Pancreas (tissue), 10 donors: ENCODE results near the gene MKX. TPM values are rescaled to one million over a fixed set of nuclear protein-coding genes. Genes with fewer than 3 reads are reported as not detected.

Source experiments
- ATAC-seq, 4 donors: fragments of 200-7000 bp; cut with Tn5 transposase; one replicate each; pipeline versions ENCODE4 v1.8.0 to v1.9.1; 2020; ENCODE audit warnings: mild to moderate bottlenecking in 4 of 4, moderate library complexity in 4 of 4
- DNase-seq, 6 donors: peaks; one replicate each; pipeline ENCODE4 v3.0.0-alpha.2; 2020
- FAIRE-seq: peaks from 2 replicates; lab custom pipeline; 2012; peaks lifted over from hg19 to GRCh38; lab: Jason Lieb, UNC
- H3K27ac ChIP-seq, 4 donors: fragments of 200-600 bp; sonication (generic); 1 replicate in 3 of 4; 2 replicates in 1 of 4; pipeline versions ENCODE4 v1.5.0 to v1.8.0; 2020
- H3K27me3 ChIP-seq, 4 donors: fragments of 200-600 bp; one replicate each; pipeline ENCODE4 v1.8.0; 2021
- H3K36me3 ChIP-seq, 3 donors: fragments of 200-600 bp; sonication (generic) in 1 of 3; one replicate each; pipeline versions ENCODE4 v1.5.0 to v1.8.0; 2020 to 2021
- H3K4me1 ChIP-seq, 3 donors: fragments of 200-600 bp; one replicate each; pipeline ENCODE4 v1.8.0; 2021
- H3K4me3 ChIP-seq, 4 donors: fragments of 200-600 bp; sonication (generic) in 2 of 4; one replicate each; pipeline versions ENCODE4 v1.5.0 to v1.8.0; 2020 to 2021
- H3K9me3 ChIP-seq, 4 donors: fragments of 200-600 bp; one replicate each; pipeline ENCODE4 v1.8.0; 2021
- WGBS, 2 donors: extraction: QIAGEN DNeasy Blood & Tissue Kit; methylation state at CpG; one replicate each; pipeline ENCODE4 v1.1.7; 2013; 5-methylcytosine and 5-hydroxymethylcytosine counted together
- intact Hi-C, 3 donors: fragments of 100-400 bp; cut with DNase I; formaldehyde crosslinking; loops; one replicate each; pipeline versions ENCODE4 v1.11.1 to v1.14.2; 2022
- polyA plus RNA-seq, 2 donors: library from polyadenylated mRNA; stranded (reverse); fragments of 200-250 nt; gene quantifications; one replicate each; pipeline ENCODE4 v1.2.3, GENCODE V29; 2013
- total RNA-seq, 6 donors: library from RNA; stranded (reverse); fragmentation: NEBNext Ultra II Directional in 4 of 6; extraction: Animal tissue kit (Norgen Biotek cat#: 25700) in 4 of 6; gene quantifications; one replicate each; pipeline versions ENCODE4 v1.2.1 to v1.2.4, GENCODE V29; 2021 to 2023
- TF ChIP-seq, protein P1 (sequence below), 4 donors: fragments of 200-600 bp; sonication (generic) in 3 of 4; IDR thresholded peaks; one replicate each; pipeline versions ENCODE4 v1.5.0 to v1.8.0; 2021; ENCODE audit warnings: antibody characterized with exemption in 4 of 4
- donor health status: healthy with polysubstance abuse.
- donor health status: DM: no; HTN: no; CAD: no; lungs with moderate emphysema.
- donor health status: DM: no; HTN: no; CAD: no.
- donor health status: control.
- donor health status: control.
- donor health status: Bipolar disorder and iron deficiency.
- donor health status: DM: yes; HTN: yes; CAD: no.
- donor health status: DM: no; HTN: no; CAD: no.
- donor health status: DM: no; HTN: no; CAD: no.
- donor health status: DM: yes; HTN: yes; CAD: no.

Gene MKX, protein sequence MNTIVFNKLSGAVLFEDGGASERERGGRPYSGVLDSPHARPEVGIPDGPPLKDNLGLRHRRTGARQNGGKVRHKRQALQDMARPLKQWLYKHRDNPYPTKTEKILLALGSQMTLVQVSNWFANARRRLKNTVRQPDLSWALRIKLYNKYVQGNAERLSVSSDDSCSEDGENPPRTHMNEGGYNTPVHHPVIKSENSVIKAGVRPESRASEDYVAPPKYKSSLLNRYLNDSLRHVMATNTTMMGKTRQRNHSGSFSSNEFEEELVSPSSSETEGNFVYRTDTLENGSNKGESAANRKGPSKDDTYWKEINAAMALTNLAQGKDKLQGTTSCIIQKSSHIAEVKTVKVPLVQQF
- total RNA-seq (1 to 10 TPM in 1 of 6 donors, under 1 TPM in 5; 0.05 to 3.9 (median 0.19) TPM), polyA plus RNA-seq (under 1 TPM; 0.14 to 0.15 TPM)

DNA sequence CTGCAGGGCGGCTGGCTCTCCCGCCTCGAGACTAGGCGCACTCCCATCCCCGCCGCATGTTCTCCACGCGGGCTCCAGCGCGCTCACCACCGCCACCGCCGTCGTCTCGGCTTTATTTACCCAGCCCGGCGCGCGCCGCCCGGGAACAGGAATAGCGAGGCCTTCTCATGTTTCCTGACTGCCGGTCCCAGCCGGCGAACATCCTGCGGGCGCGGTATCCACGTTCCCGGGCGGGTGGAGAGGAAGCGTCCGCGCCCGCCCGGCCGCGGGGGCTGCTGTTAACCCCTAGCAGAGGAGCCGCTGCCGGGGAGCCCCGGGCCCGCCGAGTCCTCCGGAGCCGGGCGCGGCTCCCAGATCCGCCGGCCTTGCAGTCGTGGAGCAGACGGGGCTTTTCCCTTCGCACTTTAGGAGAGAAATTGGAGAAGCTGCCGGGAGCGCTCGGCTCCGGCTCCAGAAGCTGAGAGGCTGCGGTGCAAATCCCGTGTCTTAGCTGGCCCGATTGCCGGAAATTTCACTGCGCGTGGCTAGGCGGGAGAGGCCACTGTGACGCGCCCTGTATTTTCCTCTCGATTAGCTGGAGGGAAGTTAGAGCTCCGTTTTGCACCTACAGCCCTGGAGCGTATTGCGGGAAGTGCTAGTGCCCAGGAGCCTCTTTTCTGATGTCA is at the start of gene MKX:
Gene MKX, minus strand, starts transcription at position 88 of the 665 bp plus-strand sequence. CDS start 2,404 bp downstream, outside the sequence.
- Histone ChIP-seq H3K9me3 (no peaks in the 10 kb centered on the region), H3K27ac (no peak within 1 kb of the TSS), H3K4me1 (peaks cover 4 to 25% (median 8%) of the 10 kb centered on the region in 3 donors), H3K4me3 (peak within 1 kb of the TSS in 3 of 4 donors; percentile 12 to 76 (median 61)), H3K36me3 (no peaks in the 10 kb centered on the region), H3K27me3 (peaks cover 4 to 22% (median 11%) of the 10 kb centered on the region in 4 donors)
- no peak for FAIRE-seq
- 2% methylated on average over 69 of the region's 69 CpGs for WGBS, 2 donors
- ATAC-seq = peak in 2 of 4 donors; percentile 9 to 23
- intact Hi-C loops = loop anchor here in 1 of 3 donors (10.0 kb wide), 1 partner anchor 429 kb away; no protein-coding TSS in a partner anchor
- peak; percentile 26 to 81 (median 50) for DNase-seq
- TF ChIP-seq, protein P1, sequence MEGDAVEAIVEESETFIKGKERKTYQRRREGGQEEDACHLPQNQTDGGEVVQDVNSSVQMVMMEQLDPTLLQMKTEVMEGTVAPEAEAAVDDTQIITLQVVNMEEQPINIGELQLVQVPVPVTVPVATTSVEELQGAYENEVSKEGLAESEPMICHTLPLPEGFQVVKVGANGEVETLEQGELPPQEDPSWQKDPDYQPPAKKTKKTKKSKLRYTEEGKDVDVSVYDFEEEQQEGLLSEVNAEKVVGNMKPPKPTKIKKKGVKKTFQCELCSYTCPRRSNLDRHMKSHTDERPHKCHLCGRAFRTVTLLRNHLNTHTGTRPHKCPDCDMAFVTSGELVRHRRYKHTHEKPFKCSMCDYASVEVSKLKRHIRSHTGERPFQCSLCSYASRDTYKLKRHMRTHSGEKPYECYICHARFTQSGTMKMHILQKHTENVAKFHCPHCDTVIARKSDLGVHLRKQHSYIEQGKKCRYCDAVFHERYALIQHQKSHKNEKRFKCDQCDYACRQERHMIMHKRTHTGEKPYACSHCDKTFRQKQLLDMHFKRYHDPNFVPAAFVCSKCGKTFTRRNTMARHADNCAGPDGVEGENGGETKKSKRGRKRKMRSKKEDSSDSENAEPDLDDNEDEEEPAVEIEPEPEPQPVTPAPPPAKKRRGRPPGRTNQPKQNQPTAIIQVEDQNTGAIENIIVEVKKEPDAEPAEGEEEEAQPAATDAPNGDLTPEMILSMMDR (IDR thresholded peaks at IDR 0.05) = no peak

DNA sequence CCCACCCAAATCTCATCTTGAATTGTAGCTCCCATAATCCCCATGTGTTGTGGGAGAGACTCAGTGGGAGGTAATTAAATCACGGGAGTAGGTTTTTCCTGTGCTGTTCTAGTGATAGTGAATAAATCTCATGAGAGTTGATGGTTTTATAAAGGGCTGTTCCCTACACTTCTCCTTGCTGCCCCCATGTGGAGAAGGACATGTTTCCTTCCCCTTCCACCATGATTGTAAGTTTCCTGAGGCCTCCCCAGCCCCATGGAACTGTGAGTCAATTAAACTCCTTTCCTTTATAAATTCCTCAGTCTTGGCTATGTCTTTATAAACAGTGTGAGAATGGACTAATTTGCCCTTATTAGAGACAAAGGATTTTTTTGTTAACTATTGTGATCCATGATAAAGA is 48.5 kb upstream of the MKX start:
- H3K4me1 ChIP-seq = no peaks in the 10 kb centered on the region
- DNase-seq = no peak
- intact Hi-C loops = no loop called here
- no peaks in the 10 kb centered on the region for H3K9me3 ChIP-seq
- TF ChIP-seq, protein P1 (IDR thresholded peaks at IDR 0.05) = no peak
- no peak for ATAC-seq
- no peaks in the 10 kb centered on the region for H3K36me3 ChIP-seq
- no peak overlapping the region for H3K4me3 ChIP-seq
- no peak overlapping the region for H3K27ac ChIP-seq
- FAIRE-seq = no peak
- WGBS, 2 donors = 33 to 35% methylated on average over 1 of the region's 1 CpG
- no peaks in the 10 kb centered on the region for H3K27me3 ChIP-seq

DNA sequence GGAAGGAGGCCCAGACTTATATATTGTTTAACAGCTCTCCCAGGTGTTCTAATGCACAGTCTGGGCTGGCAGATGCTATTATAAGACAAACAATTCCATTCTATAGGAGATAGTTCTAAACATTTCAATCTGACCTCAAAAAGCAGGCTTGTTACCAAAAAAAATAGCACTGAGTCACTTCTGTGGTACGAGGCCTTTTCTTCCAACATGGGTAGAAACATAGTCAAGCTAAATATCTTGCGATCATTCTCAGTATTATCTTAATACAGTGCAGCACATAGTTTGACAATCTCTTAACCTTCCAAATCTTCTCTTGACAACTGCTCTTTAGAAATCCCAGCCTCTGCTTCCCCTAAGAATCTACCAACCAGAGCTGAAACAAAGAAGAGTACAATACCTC is 46.6 kb upstream of the MKX start:
- no peak overlapping the region for H3K27ac ChIP-seq
- 67 to 77% methylated on average over 2 of the region's 2 CpGs for WGBS, 2 donors
- TF ChIP-seq, protein P1 (IDR thresholded peaks at IDR 0.05) = no peak
- DNase-seq (no peak), ATAC-seq (no peak), FAIRE-seq (no peak)
- H3K9me3 ChIP-seq = no peaks in the 10 kb centered on the region
- no peaks in the 10 kb centered on the region for H3K36me3 ChIP-seq
- H3K4me3 ChIP-seq = no peak overlapping the region
- H3K4me1 ChIP-seq = no peaks in the 10 kb centered on the region
- peaks cover 0 to 3% (median 0%) of the 10 kb centered on the region in 4 donors for H3K27me3 ChIP-seq
- intact Hi-C loops = no loop called here

DNA sequence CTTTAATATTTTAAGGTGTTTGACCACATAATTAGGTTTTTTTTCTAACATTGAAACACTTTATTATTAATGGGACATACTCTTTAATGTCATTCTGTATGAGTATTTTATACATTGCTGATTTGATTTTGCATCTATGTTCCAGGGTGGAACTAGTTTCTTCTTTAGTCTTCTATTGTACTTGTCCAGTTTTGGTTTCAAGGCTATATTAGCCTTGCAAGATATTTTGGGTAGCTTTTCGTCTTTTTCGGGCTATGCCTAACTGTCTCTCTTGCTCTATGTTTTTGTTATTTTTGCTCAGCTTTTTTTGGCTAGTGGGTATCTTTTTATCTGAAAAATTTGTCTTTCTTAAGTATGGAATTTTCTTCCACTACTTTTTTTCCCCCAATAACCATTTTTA is 38.7 kb upstream of the MKX start:
- TF ChIP-seq, protein P1 (IDR thresholded peaks at IDR 0.05) = no peak
- intact Hi-C loops = no loop called here
- Histone ChIP-seq H3K27me3 (peaks cover 0 to 3% (median 0%) of the 10 kb centered on the region in 4 donors), H3K4me1 (no peaks in the 10 kb centered on the region), H3K27ac (no peak overlapping the region), H3K4me3 (no peak overlapping the region), H3K9me3 (no peaks in the 10 kb centered on the region), H3K36me3 (no peaks in the 10 kb centered on the region)
- WGBS, 2 donors = 61 to 92% methylated on average over 2 of the region's 2 CpGs
- no peak for ATAC-seq
- no peak for DNase-seq
- FAIRE-seq = no peak
